ENCODE data around the gene ACD.

ACD gene

GRCh38 chr16:67685388-67686112 is 25.5 kb upstream of the ACD start:
- Histone ChIP-seq H2AFZ (ENCODE audit: low read depth, low read length) (no peak overlapping the region), H3K27ac (ENCODE audit: low read length) (no peak overlapping the region), H3K79me2 (ENCODE audit: insufficient read depth, low read length) (peaks cover 11% of the 10 kb centered on the region; the same call in 1 of the 2 replicates), H3K4me1 (ENCODE audit: insufficient read depth, low read length) (no peaks in the 10 kb centered on the region), H3K4me3 (ENCODE audit: low read depth in 1 of 2, low read length in 2 of 2) (no peak overlapping the region), H3K27me3 (ENCODE audit: insufficient read depth, low read length, poor library complexity) (no peaks in the 10 kb centered on the region), H3K9ac (ENCODE audit: low read depth, low read length) (no peak overlapping the region), H3K4me2 (ENCODE audit: insufficient read depth, low read length) (no peak overlapping the region), H3K36me3 (ENCODE audit: insufficient read depth, low read length) (peaks cover 32% of the 10 kb centered on the region), H3K9me3 (ENCODE audit: insufficient read depth, low read length, severe bottlenecking) (no peaks in the 10 kb centered on the region), H4K20me1 (ENCODE audit: insufficient read depth, low read length) (no peaks in the 10 kb centered on the region)
- DNase-seq (no peak), ATAC-seq (ENCODE audit: insufficient read depth, low read depth) (no peak)
- no peak for TF ChIP-seq CTCF (IDR thresholded peaks at IDR 0.05; ENCODE audit: borderline replicate concordance, extremely low read depth, low read length, poor library complexity, severe bottlenecking)
- no peak for TF ChIP-seq EZH2 (IDR thresholded peaks at IDR 0.05; ENCODE audit: borderline replicate concordance, low read depth, low read length, severe bottlenecking)

- no peak for ATAC-seq (ENCODE audit: insufficient read depth, low read depth)
- no peak overlapping the region for H3K4me2 ChIP-seq (ENCODE audit: insufficient read depth, low read length)
- no peaks in the 10 kb centered on the region for H3K4me1 ChIP-seq (ENCODE audit: insufficient read depth, low read length)
- H3K27me3 ChIP-seq (ENCODE audit: insufficient read depth, low read length, poor library complexity) = no peaks in the 10 kb centered on the region
- peaks cover 35% of the 10 kb centered on the region for H3K36me3 ChIP-seq (ENCODE audit: insufficient read depth, low read length)
- no peak overlapping the region for H3K27ac ChIP-seq (ENCODE audit: low read length)
- no peak overlapping the region for H3K9ac ChIP-seq (ENCODE audit: low read depth, low read length)
- 0 out of 2 replicates have a peak, but pooled peaks cover 5% of the 10 kb centered on the region for H3K79me2 ChIP-seq (ENCODE audit: insufficient read depth, low read length)
- no peaks in the 10 kb centered on the region for H3K9me3 ChIP-seq (ENCODE audit: insufficient read depth, low read length, severe bottlenecking)
- no peaks in the 10 kb centered on the region for H4K20me1 ChIP-seq (ENCODE audit: insufficient read depth, low read length)
- TF ChIP-seq EZH2 (IDR thresholded peaks at IDR 0.05; ENCODE audit: borderline replicate concordance, low read depth, low read length, severe bottlenecking) (no peak), CTCF (IDR thresholded peaks at IDR 0.05; ENCODE audit: borderline replicate concordance, extremely low read depth, low read length, poor library complexity, severe bottlenecking) (no peak)
- DNase-seq = no peak
- no peak overlapping the region for H2AFZ ChIP-seq (ENCODE audit: low read depth, low read length)
- H3K4me3 ChIP-seq (ENCODE audit: low read depth in 1 of 2, low read length in 2 of 2) = no peak overlapping the region
These were observed 23.7 kb upstream of the ACD start for GRCh38 chr16:67683767-67684166.

GRCh38 chr16:67679935-67680897 is 20.2 kb upstream of the ACD start:
- Histone ChIP-seq H3K9ac (ENCODE audit: low read depth, low read length) (no peak overlapping the region), H3K36me3 (ENCODE audit: insufficient read depth, low read length) (peaks cover 44% of the 10 kb centered on the region), H3K9me3 (ENCODE audit: insufficient read depth, low read length, severe bottlenecking) (no peaks in the 10 kb centered on the region), H3K79me2 (ENCODE audit: insufficient read depth, low read length) (no peaks in the 10 kb centered on the region), H3K4me1 (ENCODE audit: insufficient read depth, low read length) (no peaks in the 10 kb centered on the region), H4K20me1 (ENCODE audit: insufficient read depth, low read length) (no peaks in the 10 kb centered on the region), H3K4me2 (ENCODE audit: insufficient read depth, low read length) (no peak overlapping the region), H3K4me3 (ENCODE audit: low read depth in 1 of 2, low read length in 2 of 2) (no peak overlapping the region), H3K27ac (ENCODE audit: low read length) (no peak overlapping the region), H3K27me3 (ENCODE audit: insufficient read depth, low read length, poor library complexity) (no peaks in the 10 kb centered on the region), H2AFZ (ENCODE audit: low read depth, low read length) (no peak overlapping the region)
- no peak for ATAC-seq (ENCODE audit: insufficient read depth, low read depth)
- TF ChIP-seq EZH2 (IDR thresholded peaks at IDR 0.05; ENCODE audit: borderline replicate concordance, low read depth, low read length, severe bottlenecking) (no peak), CTCF (IDR thresholded peaks at IDR 0.05; ENCODE audit: borderline replicate concordance, extremely low read depth, low read length, poor library complexity, severe bottlenecking) (no peak)
- DNase-seq = no peak
